ENCODE measurements around the gene ANKRD11. TPM values are rescaled to one million over a fixed set of nuclear protein-coding genes. Genes with fewer than 3 reads are reported as not detected.
A peak's percentile ranks its signal among the peaks of the same experiment; 100 is the strongest.

ANKRD11 gene
- total and polyA plus RNA-seq, 7 donors: 30.6 to 161 (median 42.8) TPM

- no peaks in the 10 kb centered on the region for H3K27me3 ChIP-seq
- no peak for TF ChIP-seq EP300 (IDR thresholded peaks at IDR 0.05)
- TF ChIP-seq POLR2AphosphoS5 (IDR thresholded peaks at IDR 0.05): no peak
- no peak for TF ChIP-seq CTCF (IDR thresholded peaks at IDR 0.05)
- no peak for TF ChIP-seq POLR2A (IDR thresholded peaks at IDR 0.05)
- H3K27ac ChIP-seq: peak overlapping the region in 2 of 4 donors; percentile 2 to 22
- 94 to 95% methylated on average over 19 of the region's 19 CpGs for WGBS, 2 donors
- DNase-seq: no peak
- peaks cover 0 to 14% (median 7%) of the 10 kb centered on the region in 4 donors for H3K4me1 ChIP-seq
- peaks cover 34 to 68% (median 42%) of the 10 kb centered on the region in 4 donors for H3K36me3 ChIP-seq
- H3K9me3 ChIP-seq: no peaks in the 10 kb centered on the region
- no peak overlapping the region for H3K4me3 ChIP-seq
- intact Hi-C loops (cut with DNase I): loop anchor here (2.0 kb wide), 1 partner anchor 48 kb away; no protein-coding TSS in a partner anchor
These were observed 201.4 kb downstream of the ANKRD11 start for GRCh38 chr16:89288966-89289365.

- no peak for DNase-seq
- Histone ChIP-seq H3K27me3 (no peaks in the 10 kb centered on the region), H3K27ac (no peak overlapping the region), H3K9me3 (no peaks in the 10 kb centered on the region), H3K36me3 (peaks cover 34 to 72% (median 43%) of the 10 kb centered on the region in 4 donors), H3K4me1 (peaks cover 0 to 10% (median 3%) of the 10 kb centered on the region in 4 donors), H3K4me3 (no peak overlapping the region)
- intact Hi-C loops (cut with DNase I): loop anchor here (2.0 kb wide), 1 partner anchor 48 kb away; no protein-coding TSS in a partner anchor
- TF ChIP-seq POLR2A (IDR thresholded peaks at IDR 0.05): no peak
- TF ChIP-seq POLR2AphosphoS5 (IDR thresholded peaks at IDR 0.05): no peak
- TF ChIP-seq EP300 (IDR thresholded peaks at IDR 0.05): no peak
- no peak for TF ChIP-seq CTCF (IDR thresholded peaks at IDR 0.05)
- 96 to 97% methylated on average over 13 of the region's 13 CpGs for WGBS, 2 donors
These were observed 201.8 kb downstream of the ANKRD11 start for GRCh38 chr16:89288577-89288844.

- no peak overlapping the region for H3K27ac ChIP-seq
- H3K9me3 ChIP-seq: no peaks in the 10 kb centered on the region
- no peak for DNase-seq
- no peaks in the 10 kb centered on the region for H3K27me3 ChIP-seq
- H3K4me3 ChIP-seq: no peak overlapping the region
- intact Hi-C loops (cut with DNase I): loop anchor here (2.0 kb wide), 1 partner anchor 47 kb away; no protein-coding TSS in a partner anchor
- TF ChIP-seq EP300 (IDR thresholded peaks at IDR 0.05): no peak
- TF ChIP-seq POLR2A (IDR thresholded peaks at IDR 0.05): no peak
- no peak for TF ChIP-seq CTCF (IDR thresholded peaks at IDR 0.05)
- TF ChIP-seq POLR2AphosphoS5 (IDR thresholded peaks at IDR 0.05): no peak
- peaks cover 0 to 9% (median 1%) of the 10 kb centered on the region in 4 donors for H3K4me1 ChIP-seq
- 93% methylated on average over 30 of the region's 30 CpGs for WGBS, 2 donors
- H3K36me3 ChIP-seq: peaks cover 34 to 78% (median 44%) of the 10 kb centered on the region in 4 donors
These were observed 202.4 kb downstream of the ANKRD11 start for GRCh38 chr16:89287777-89288576.

GRCh38 chr16:89286096-89286495, 204.3 kb downstream of the ANKRD11 start:
- TF ChIP-seq CTCF (IDR thresholded peaks at IDR 0.05): no peak
- no peak for TF ChIP-seq EP300 (IDR thresholded peaks at IDR 0.05)
- no peak for TF ChIP-seq POLR2A (IDR thresholded peaks at IDR 0.05)
- peak in 1 of 4 donors; percentile 5 for TF ChIP-seq POLR2AphosphoS5 (IDR thresholded peaks at IDR 0.05)
- H3K4me1 ChIP-seq: peaks cover 0 to 4% (median 0%) of the 10 kb centered on the region in 4 donors
- H3K9me3 ChIP-seq: no peaks in the 10 kb centered on the region
- H3K27me3 ChIP-seq: no peaks in the 10 kb centered on the region
- intact Hi-C loops (cut with DNase I): no loop called here
- 92 to 94% methylated on average over 25 of the region's 25 CpGs for WGBS, 2 donors
- DNase-seq: no peak
- no peak overlapping the region for H3K27ac ChIP-seq
- no peak overlapping the region for H3K4me3 ChIP-seq
- peaks cover 36 to 89% (median 50%) of the 10 kb centered on the region in 4 donors for H3K36me3 ChIP-seq
